Pancreas (tissue), 10 donors: ENCODE data around the gene FLNA. TPM values are rescaled to one million over a fixed set of nuclear protein-coding genes. Genes with fewer than 3 reads are reported as not detected.

Source experiments
- ATAC-seq, 4 donors: fragments of 200-7000 bp; cut with Tn5 transposase; one replicate each; pipeline versions ENCODE4 v1.8.0 to v1.9.1; 2020; ENCODE audit warnings: mild to moderate bottlenecking in 4 of 4, moderate library complexity in 4 of 4
- DNase-seq, 6 donors: peaks; one replicate each; pipeline ENCODE4 v3.0.0-alpha.2; 2020
- FAIRE-seq: peaks from 2 replicates; lab custom pipeline; 2012; peaks lifted over from hg19 to GRCh38; lab: Jason Lieb, UNC
- H3K27ac ChIP-seq, 4 donors: fragments of 200-600 bp; sonication (generic); 1 replicate in 3 of 4; 2 replicates in 1 of 4; pipeline versions ENCODE4 v1.5.0 to v1.8.0; 2020
- H3K27me3 ChIP-seq, 4 donors: fragments of 200-600 bp; one replicate each; pipeline ENCODE4 v1.8.0; 2021
- H3K36me3 ChIP-seq, 3 donors: fragments of 200-600 bp; sonication (generic) in 1 of 3; one replicate each; pipeline versions ENCODE4 v1.5.0 to v1.8.0; 2020 to 2021
- H3K4me1 ChIP-seq, 3 donors: fragments of 200-600 bp; one replicate each; pipeline ENCODE4 v1.8.0; 2021
- H3K4me3 ChIP-seq, 4 donors: fragments of 200-600 bp; sonication (generic) in 2 of 4; one replicate each; pipeline versions ENCODE4 v1.5.0 to v1.8.0; 2020 to 2021
- H3K9me3 ChIP-seq, 4 donors: fragments of 200-600 bp; one replicate each; pipeline ENCODE4 v1.8.0; 2021
- WGBS, 2 donors: extraction: QIAGEN DNeasy Blood & Tissue Kit; methylation state at CpG; one replicate each; pipeline ENCODE4 v1.1.7; 2013; 5-methylcytosine and 5-hydroxymethylcytosine counted together
- intact Hi-C, 3 donors: fragments of 100-400 bp; cut with DNase I; formaldehyde crosslinking; loops; one replicate each; pipeline versions ENCODE4 v1.11.1 to v1.14.2; 2022
- polyA plus RNA-seq, 2 donors: library from polyadenylated mRNA; stranded (reverse); fragments of 200-250 nt; gene quantifications; one replicate each; pipeline ENCODE4 v1.2.3, GENCODE V29; 2013
- total RNA-seq, 6 donors: library from RNA; stranded (reverse); fragmentation: NEBNext Ultra II Directional in 4 of 6; extraction: Animal tissue kit (Norgen Biotek cat#: 25700) in 4 of 6; gene quantifications; one replicate each; pipeline versions ENCODE4 v1.2.1 to v1.2.4, GENCODE V29; 2021 to 2023
- TF ChIP-seq, protein P1 (sequence below), 4 donors: fragments of 200-600 bp; sonication (generic) in 3 of 4; IDR thresholded peaks; one replicate each; pipeline versions ENCODE4 v1.5.0 to v1.8.0; 2021; ENCODE audit warnings: antibody characterized with exemption in 4 of 4
- donor health status: healthy with polysubstance abuse.
- donor health status: DM: no; HTN: no; CAD: no; lungs with moderate emphysema.
- donor health status: DM: no; HTN: no; CAD: no.
- donor health status: control.
- donor health status: control.
- donor health status: Bipolar disorder and iron deficiency.
- donor health status: DM: yes; HTN: yes; CAD: no.
- donor health status: DM: no; HTN: no; CAD: no.
- donor health status: DM: no; HTN: no; CAD: no.
- donor health status: DM: yes; HTN: yes; CAD: no.

Gene FLNA
- total and polyA plus RNA-seq, 8 donors = 67.0 to 298 (median 184) TPM

DNA sequence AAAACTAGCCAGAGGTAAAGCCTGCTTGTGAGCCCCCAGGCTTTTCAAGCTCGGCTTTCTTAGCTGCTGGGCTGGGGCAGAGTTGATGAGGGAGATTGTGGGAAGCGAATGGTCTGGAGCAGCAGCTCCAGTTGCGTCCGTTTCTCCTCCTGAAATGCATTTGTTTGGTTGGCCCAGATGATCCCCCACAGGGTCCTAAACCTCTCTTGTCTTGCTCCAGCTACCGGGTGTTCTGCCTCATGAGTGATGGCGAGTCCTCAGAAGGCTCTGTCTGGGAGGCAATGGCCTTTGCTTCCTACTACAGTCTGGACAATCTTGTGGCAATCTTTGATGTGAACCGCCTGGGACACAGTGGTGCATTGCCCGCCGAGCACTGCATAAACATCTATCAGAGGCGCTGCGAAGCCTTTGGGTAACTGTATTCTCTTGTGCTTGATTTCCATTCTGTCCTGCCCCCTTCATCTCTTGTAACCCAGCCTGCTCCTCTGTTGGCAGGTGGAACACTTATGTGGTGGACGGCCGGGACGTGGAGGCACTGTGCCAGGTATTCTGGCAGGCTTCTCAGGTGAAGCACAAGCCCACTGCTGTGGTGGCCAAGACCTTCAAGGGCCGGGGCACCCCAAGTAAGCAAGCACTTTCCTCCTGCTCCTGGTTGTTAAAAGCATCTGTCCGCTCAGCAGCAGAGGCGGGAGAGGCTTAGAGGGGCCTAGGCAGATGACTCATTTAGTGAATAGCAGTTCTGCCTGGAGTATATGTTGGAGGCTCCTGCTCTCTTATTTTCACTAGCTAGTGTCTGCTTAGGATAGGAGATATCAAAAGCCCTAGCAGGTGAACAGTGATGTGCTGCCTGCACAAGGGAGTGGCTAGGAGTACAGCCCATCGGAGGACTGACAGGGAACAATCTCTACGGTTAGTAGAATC lies 63.6 kb downstream of the FLNA start:
- H3K27me3 ChIP-seq = peaks cover 0 to 14% (median 0%) of the 10 kb centered on the region in 4 donors
- 65 to 67% methylated on average over 19 of the region's 19 CpGs for WGBS, 2 donors
- no peaks in the 10 kb centered on the region for H3K36me3 ChIP-seq
- H3K4me3 ChIP-seq = no peak overlapping the region
- no peaks in the 10 kb centered on the region for H3K9me3 ChIP-seq
- no peak for DNase-seq
- no peak for ATAC-seq
- FAIRE-seq = no peak
- TF ChIP-seq, protein P1, sequence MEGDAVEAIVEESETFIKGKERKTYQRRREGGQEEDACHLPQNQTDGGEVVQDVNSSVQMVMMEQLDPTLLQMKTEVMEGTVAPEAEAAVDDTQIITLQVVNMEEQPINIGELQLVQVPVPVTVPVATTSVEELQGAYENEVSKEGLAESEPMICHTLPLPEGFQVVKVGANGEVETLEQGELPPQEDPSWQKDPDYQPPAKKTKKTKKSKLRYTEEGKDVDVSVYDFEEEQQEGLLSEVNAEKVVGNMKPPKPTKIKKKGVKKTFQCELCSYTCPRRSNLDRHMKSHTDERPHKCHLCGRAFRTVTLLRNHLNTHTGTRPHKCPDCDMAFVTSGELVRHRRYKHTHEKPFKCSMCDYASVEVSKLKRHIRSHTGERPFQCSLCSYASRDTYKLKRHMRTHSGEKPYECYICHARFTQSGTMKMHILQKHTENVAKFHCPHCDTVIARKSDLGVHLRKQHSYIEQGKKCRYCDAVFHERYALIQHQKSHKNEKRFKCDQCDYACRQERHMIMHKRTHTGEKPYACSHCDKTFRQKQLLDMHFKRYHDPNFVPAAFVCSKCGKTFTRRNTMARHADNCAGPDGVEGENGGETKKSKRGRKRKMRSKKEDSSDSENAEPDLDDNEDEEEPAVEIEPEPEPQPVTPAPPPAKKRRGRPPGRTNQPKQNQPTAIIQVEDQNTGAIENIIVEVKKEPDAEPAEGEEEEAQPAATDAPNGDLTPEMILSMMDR (IDR thresholded peaks at IDR 0.05) = no peak
- H3K27ac ChIP-seq = no peak overlapping the region
- H3K4me1 ChIP-seq = no peaks in the 10 kb centered on the region
- intact Hi-C loops = no loop called here

DNA sequence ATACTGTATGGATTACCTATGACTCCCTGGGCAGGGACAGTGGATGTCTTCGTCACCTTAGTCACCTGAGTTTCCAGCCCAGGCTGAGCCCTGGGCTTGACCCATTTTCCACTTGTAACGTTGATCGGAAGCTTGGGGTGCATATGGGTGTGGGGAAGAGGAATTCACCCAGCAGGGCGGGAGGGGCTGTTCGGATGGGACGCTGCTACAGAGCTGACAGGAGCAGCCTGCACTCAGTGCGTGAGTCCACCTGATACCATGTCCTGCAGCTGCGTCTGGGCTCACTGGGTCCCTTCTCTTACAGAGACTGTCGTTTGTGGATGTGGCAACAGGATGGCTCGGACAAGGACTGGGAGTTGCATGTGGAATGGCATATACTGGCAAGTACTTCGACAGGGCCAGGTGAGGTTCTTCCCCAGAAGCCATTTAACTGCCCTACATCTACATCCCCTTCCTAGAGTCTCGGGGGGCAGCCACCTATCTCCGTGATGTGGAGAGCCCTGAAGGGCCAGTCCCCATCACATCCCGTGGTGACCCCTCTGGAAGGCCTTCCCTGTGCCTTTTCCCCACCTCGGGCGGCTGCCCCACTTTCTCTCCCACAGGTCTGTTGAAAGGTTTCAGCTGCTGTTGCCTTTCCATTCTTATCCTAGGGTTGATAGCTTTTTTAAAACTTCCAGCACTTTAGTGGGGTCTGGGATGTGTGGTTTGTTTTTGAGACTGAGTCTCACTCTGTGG lies 65.2 kb downstream of the FLNA start:
- H3K36me3 ChIP-seq = no peaks in the 10 kb centered on the region

DNA sequence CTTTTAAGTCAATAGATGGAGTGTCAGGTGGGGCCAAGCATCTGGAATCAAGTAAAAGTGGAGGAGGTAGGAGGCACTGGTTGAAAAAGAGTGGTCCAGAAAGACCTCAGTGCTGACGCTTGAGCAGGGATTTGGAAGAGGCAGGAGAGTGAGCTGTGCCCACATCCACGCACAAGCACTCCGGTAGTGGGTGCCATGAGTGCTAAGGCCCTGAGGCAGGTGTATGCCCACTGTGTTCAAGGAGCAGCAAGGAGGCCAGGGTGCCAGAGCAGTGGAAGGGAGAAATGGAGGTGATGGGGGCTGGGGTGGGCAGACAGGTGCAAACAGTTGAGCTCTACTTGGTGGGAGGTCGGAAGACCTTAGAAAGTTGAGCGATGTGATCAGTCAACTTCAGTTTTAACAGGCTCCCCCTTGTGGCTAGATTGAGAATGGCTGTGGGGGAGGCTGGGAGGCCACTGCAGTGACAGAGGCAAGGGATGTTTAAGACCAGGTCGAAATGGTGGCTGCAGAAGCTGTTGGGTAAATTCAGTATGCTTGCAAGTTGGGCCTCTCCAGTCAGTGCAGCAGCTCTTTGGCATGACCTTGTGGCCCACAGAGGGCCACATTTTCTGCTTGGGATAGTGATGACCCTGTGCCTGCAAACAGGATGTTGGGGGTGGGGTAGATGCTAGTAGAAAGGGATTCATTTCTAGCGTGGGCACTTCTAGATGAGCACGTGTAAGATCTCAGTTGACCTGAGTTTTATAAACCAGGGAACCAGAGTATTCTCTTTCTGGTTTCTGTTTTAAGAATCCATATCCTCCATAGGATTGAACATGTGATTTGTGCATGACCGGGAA lies 66.1 kb downstream of the FLNA start:
- intact Hi-C loops = no loop called here

More for the DNA sequence above, 65.2 kb downstream of the FLNA start:
- 56 to 64% methylated on average over 16 of the region's 16 CpGs for WGBS, 2 donors
- Histone ChIP-seq H3K27ac (no peak overlapping the region), H3K27me3 (peaks cover 0 to 14% (median 0%) of the 10 kb centered on the region in 4 donors), H3K9me3 (no peaks in the 10 kb centered on the region), H3K4me3 (no peak overlapping the region), H3K4me1 (no peaks in the 10 kb centered on the region)
- no peak for DNase-seq
- FAIRE-seq = no peak
- TF ChIP-seq, protein P1 (IDR thresholded peaks at IDR 0.05) = no peak
- ATAC-seq = no peak
- intact Hi-C loops = no loop called here

DNA sequence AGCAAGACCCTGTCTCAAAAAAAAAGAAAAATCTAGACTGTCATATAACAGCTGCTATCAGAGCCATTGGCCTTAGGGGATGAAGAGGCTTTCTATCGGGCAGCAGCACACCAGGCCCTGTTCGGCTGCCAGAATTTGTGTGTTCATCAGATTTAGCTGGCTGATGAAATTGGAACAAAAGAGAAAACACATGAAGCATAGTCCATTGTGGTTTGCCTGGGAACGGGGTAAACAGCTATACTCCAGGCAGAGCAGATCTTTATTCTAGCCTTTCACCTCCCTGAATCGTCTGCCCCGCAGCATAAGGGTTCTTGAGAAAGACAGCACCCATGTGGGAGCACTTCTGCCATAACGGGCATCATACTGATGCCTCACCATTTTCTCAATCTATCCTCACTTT lies 67.2 kb downstream of the FLNA start:
- ATAC-seq = no peak
- Histone ChIP-seq H3K27me3 (peaks cover 0 to 9% (median 0%) of the 10 kb centered on the region in 4 donors), H3K4me1 (no peaks in the 10 kb centered on the region), H3K27ac (no peak overlapping the region), H3K36me3 (no peaks in the 10 kb centered on the region), H3K9me3 (no peaks in the 10 kb centered on the region), H3K4me3 (no peak overlapping the region)
- no peak for FAIRE-seq
- TF ChIP-seq, protein P1 (IDR thresholded peaks at IDR 0.05) = no peak
- WGBS, 2 donors = 76 to 80% methylated on average over 6 of the region's 6 CpGs
- DNase-seq = no peak
- intact Hi-C loops = no loop called here

More for the DNA sequence above, 66.1 kb downstream of the FLNA start:
- ATAC-seq (peak in 3 of 4 donors; percentile 79 to 88 (median 82)), DNase-seq (peak in 5 of 6 donors; percentile 42 to 81 (median 61)), FAIRE-seq (no peak)
- H3K27ac ChIP-seq = no peak overlapping the region
- 39 to 52% methylated on average over 9 of the region's 9 CpGs for WGBS, 2 donors
- peaks cover 0 to 12% (median 0%) of the 10 kb centered on the region in 4 donors for H3K27me3 ChIP-seq
- H3K9me3 ChIP-seq = no peaks in the 10 kb centered on the region
- no peak overlapping the region for H3K4me3 ChIP-seq
- H3K36me3 ChIP-seq = no peaks in the 10 kb centered on the region
- TF ChIP-seq, protein P1 (IDR thresholded peaks at IDR 0.05) = peak; percentile 71 to 79 (median 75)
- no peaks in the 10 kb centered on the region for H3K4me1 ChIP-seq
